OCI-LY1 (cell line): ENCODE measurements around the gene GOLGA6C.
"Not testable (repeated sequence)": the region's sequence is repeated elsewhere in the genome, so short reads cannot be mapped to it uniquely, and the experiment has no call there.

ENCODE experiments used
- H2AFZ ChIP-seq: fragments of 200-600 bp; sonication (generic), shearing (Covaris generic); 2 replicates; pipeline ENCODE4 v1.6.0; 2014; ENCODE audit warnings: antibody characterized with exemption, mild to moderate bottlenecking, low read length
- H3F3A ChIP-seq: fragments of 200-600 bp; sonication (generic), shearing (Covaris generic); 2 replicates; pipeline ENCODE4 v1.6.0; 2014; ENCODE audit warnings: mild to moderate bottlenecking, antibody characterized with exemption, low read length, moderate library complexity; ENCODE audit not compliant: insufficient read depth
- H3K27ac ChIP-seq: fragments of 200-600 bp; sonication (generic); 2 replicates; pipeline ENCODE4 v1.5.1; 2014; ENCODE audit warnings: low read length, mixed run types, mild to moderate bottlenecking, low read depth; ENCODE audit not compliant: poor library complexity, severe bottlenecking
- H3K27me3 ChIP-seq: fragments of 200-600 bp; sonication (generic); 2 replicates; pipeline ENCODE4 v1.6.0; 2014; ENCODE audit warnings: antibody characterized with exemption, mild to moderate bottlenecking, low read length, moderate library complexity; ENCODE audit not compliant: insufficient read depth
- H3K36me3 ChIP-seq: fragments of 200-600 bp; sonication (generic); 2 replicates; pipeline ENCODE4 v1.6.1; 2014; ENCODE audit warnings: mild to moderate bottlenecking, antibody characterized with exemption, low read length, moderate library complexity, mixed read lengths; ENCODE audit not compliant: insufficient read depth
- H3K4me1 ChIP-seq: fragments of 200-600 bp; sonication (generic); 2 replicates; pipeline ENCODE4 v1.5.1; 2014; ENCODE audit warnings: mild to moderate bottlenecking, low read length, moderate library complexity; ENCODE audit not compliant: insufficient read depth, severe bottlenecking
- H3K4me2 ChIP-seq: fragments of 200-600 bp; sonication (generic), shearing (Covaris generic); 2 replicates; pipeline ENCODE4 v1.6.1; 2014; ENCODE audit warnings: low read length
- H3K4me3 ChIP-seq: fragments of 200-600 bp; sonication (generic); 2 replicates; pipeline ENCODE4 v1.5.1; 2014; ENCODE audit warnings: low read length, low read depth, mild to moderate bottlenecking, mixed read lengths; ENCODE audit not compliant: poor library complexity, severe bottlenecking
- H3K79me2 ChIP-seq: fragments of 200-600 bp; shearing (Covaris generic); 2 replicates; pipeline ENCODE4 v1.6.1; 2016; ENCODE audit warnings: mixed run types, low read length, mixed read lengths; ENCODE audit not compliant: insufficient read depth
- H3K9ac ChIP-seq: fragments of 200-600 bp; sonication (generic), shearing (Covaris generic); 2 replicates; pipeline ENCODE4 v1.6.1; 2014; ENCODE audit warnings: mild to moderate bottlenecking, low read length, mixed read lengths
- H3K9me2 ChIP-seq: fragments of 200-600 bp; sonication (generic), shearing (Covaris generic); 2 replicates; pipeline ENCODE4 v1.6.1; 2014; ENCODE audit warnings: low read depth, mild to moderate bottlenecking, low read length, mixed read lengths
- H3K9me3 ChIP-seq: fragments of 200-600 bp; shearing (Covaris generic); 2 replicates; pipeline ENCODE4 v1.6.1; 2014; ENCODE audit warnings: low read length, mixed read lengths
- H4K20me1 ChIP-seq: fragments of 200-600 bp; sonication (generic), shearing (Covaris generic); 2 replicates; pipeline ENCODE4 v1.6.0; 2016; ENCODE audit warnings: mild to moderate bottlenecking, low read length; ENCODE audit not compliant: insufficient read depth
- EZH2 ChIP-seq: fragments of 200-600 bp; sonication (generic), shearing (Covaris generic); IDR thresholded peaks from 2 replicates; pipeline ENCODE4 v1.8.0; 2017; ENCODE audit warnings: borderline replicate concordance, mixed run types, mild to moderate bottlenecking, antibody characterized with exemption, low read length, moderate library complexity, mixed read lengths
- TF ChIP-seq, protein P1 (sequence below): fragments of 200-600 bp; sonication (generic), shearing (Covaris generic); IDR thresholded peaks from 2 replicates; pipeline ENCODE4 v1.5.1; 2017; ENCODE audit warnings: mild to moderate bottlenecking, antibody characterized with exemption, low read length, moderate library complexity, mixed read lengths

Gene GOLGA6C

DNA sequence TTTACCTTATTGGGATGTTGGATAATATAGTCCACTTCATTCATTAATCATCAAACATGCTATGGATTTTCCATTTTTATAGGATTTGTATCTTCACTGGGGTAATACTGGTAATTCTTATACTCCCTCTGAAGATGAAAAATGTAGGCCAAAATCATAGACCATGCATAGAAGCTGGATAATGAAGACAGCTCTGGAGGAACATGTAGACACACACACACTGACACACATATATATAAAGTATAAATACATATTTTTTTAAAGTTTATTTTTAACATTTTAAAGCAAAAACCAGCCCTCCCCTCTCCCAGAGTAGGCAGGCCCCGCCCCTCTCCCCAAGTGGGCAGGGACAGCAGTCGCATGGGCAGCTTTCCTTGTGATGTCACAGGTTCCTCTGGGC is at the start of gene GOLGA6C:
GOLGA6C (plus strand) TSS at position 301 of the 400 bp plus-strand sequence. CDS start 265 bp downstream, outside the sequence.
- not testable (repeated sequence) for H3K36me3 ChIP-seq, H3F3A ChIP-seq, H3K79me2 ChIP-seq, H3K27ac ChIP-seq, H3K4me3 ChIP-seq, H3K9me2 ChIP-seq, H2AFZ ChIP-seq, H3K4me2 ChIP-seq, H4K20me1 ChIP-seq, H3K9ac ChIP-seq, H3K4me1 ChIP-seq, H3K9me3 ChIP-seq, H3K27me3 ChIP-seq

DNA sequence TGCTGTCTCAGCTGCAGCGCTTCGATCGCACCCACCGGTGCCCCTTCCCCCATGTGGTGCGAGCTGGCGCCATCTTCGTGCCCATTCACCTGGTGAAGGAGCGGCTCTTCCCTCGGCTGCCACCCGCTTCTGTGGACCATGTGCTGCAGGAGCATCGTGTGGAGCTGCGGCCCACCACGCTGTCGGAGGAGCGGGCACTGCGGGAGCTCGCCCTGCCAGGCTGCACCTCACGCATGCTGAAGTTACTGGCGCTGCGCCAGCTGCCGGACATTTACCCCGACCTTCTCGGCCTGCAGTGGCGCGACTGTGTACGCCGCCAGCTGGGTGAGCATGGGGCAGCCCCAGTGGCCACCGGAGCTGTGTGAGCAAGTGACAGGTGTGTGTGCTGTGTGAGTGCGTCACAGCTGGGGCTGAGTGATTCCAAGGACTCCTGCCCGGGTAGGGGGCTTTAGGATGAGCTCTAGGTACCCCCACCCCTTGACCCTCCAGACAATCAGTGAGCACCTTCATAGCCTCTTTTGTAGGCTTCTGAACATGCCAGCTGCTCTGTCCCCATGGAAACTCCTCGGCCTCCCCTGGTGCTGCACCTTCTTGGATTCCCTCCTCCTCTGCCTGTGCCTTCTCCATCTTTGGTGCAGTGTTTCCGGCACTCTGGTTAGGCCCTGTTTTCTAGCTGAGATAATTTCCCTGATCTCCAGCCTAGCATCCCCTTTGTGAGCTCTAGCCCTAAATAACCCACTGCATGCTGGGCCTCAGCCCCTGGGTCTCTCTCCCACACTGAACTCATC is 49.4 kb upstream of the GOLGA6C start:
- no peaks in the 10 kb centered on the region for H3K27me3 ChIP-seq
- peaks cover 82% of the 10 kb centered on the region for H3K36me3 ChIP-seq
- no peak overlapping the region for H3K9ac ChIP-seq
- no peaks in the 10 kb centered on the region for H3K9me3 ChIP-seq
- no peaks in the 10 kb centered on the region for H4K20me1 ChIP-seq
- no peaks in the 10 kb centered on the region for H3F3A ChIP-seq
- no peak overlapping the region for H3K4me3 ChIP-seq
- peaks cover 10% of the 10 kb centered on the region for H3K4me1 ChIP-seq
- no peak overlapping the region for H3K4me2 ChIP-seq
- no peak overlapping the region for H3K27ac ChIP-seq
- H2AFZ ChIP-seq: no peak overlapping the region
- H3K79me2 ChIP-seq: peaks cover 19% of the 10 kb centered on the region
- H3K9me2 ChIP-seq: no peaks in the 10 kb centered on the region
- no peak for TF ChIP-seq EZH2
- TF ChIP-seq, protein P1, sequence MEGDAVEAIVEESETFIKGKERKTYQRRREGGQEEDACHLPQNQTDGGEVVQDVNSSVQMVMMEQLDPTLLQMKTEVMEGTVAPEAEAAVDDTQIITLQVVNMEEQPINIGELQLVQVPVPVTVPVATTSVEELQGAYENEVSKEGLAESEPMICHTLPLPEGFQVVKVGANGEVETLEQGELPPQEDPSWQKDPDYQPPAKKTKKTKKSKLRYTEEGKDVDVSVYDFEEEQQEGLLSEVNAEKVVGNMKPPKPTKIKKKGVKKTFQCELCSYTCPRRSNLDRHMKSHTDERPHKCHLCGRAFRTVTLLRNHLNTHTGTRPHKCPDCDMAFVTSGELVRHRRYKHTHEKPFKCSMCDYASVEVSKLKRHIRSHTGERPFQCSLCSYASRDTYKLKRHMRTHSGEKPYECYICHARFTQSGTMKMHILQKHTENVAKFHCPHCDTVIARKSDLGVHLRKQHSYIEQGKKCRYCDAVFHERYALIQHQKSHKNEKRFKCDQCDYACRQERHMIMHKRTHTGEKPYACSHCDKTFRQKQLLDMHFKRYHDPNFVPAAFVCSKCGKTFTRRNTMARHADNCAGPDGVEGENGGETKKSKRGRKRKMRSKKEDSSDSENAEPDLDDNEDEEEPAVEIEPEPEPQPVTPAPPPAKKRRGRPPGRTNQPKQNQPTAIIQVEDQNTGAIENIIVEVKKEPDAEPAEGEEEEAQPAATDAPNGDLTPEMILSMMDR: no peak

- Histone ChIP-seq H2AFZ (no peak overlapping the region), H3F3A (no peaks in the 10 kb centered on the region), H3K4me3 (no peak overlapping the region), H3K9me3 (no peaks in the 10 kb centered on the region), H4K20me1 (no peaks in the 10 kb centered on the region), H3K27ac (no peak overlapping the region), H3K27me3 (no peaks in the 10 kb centered on the region), H3K4me1 (peaks cover 4% of the 10 kb centered on the region), H3K4me2 (no peak overlapping the region), H3K9me2 (no peaks in the 10 kb centered on the region), H3K9ac (no peak overlapping the region), H3K79me2 (peaks cover 13% of the 10 kb centered on the region), H3K36me3 (peaks cover 82% of the 10 kb centered on the region)
- TF ChIP-seq, protein P1: no peak
These were observed 48.9 kb upstream of the GOLGA6C start for GRCh38 chr15:75209289-75209676.

DNA sequence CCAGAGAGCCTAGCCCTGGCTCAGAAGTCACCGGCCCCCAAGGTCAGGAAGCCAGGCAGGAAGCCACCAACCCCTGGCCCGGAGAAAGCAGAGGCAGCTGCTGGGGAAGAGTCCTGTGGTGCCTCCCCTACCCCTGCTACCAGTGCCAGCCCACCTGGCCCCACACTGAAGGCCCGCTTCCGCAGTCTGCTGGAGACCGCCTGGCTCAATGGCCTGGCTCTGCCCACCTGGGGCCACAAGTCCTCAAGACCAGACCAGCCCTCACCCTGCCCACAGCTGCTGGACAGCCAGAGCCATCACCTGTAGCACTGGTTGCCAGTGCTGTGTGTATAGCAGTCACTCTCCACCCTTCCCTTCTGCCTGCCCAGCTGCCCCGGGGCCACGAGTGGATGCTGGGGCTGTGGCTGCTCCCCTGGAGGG is 47.3 kb upstream of the GOLGA6C start:
- Histone ChIP-seq H3K27me3 (no peaks in the 10 kb centered on the region), H3K4me2 (no peak overlapping the region), H3K79me2 (no peaks in the 10 kb centered on the region), H2AFZ (no peak overlapping the region), H3F3A (no peaks in the 10 kb centered on the region), H4K20me1 (no peaks in the 10 kb centered on the region), H3K4me3 (no peak overlapping the region), H3K36me3 (peaks cover 73% of the 10 kb centered on the region), H3K4me1 (no peaks in the 10 kb centered on the region), H3K9me2 (no peaks in the 10 kb centered on the region), H3K27ac (no peak overlapping the region), H3K9ac (no peak overlapping the region), H3K9me3 (no peaks in the 10 kb centered on the region)
- TF ChIP-seq, protein P1: no peak
- no peak for TF ChIP-seq EZH2
